ENCODE results near the gene C2CD4D. TPM values are rescaled to one million over a fixed set of nuclear protein-coding genes. Genes with fewer than 3 reads are reported as not detected.

C2CD4D gene
- total RNA-seq, 1 donor from 2014 or later: 1.2 TPM

GRCh38 chr1:151834239-151834638, 5.4 kb downstream of the C2CD4D start:
- DNase-seq (ENCODE audit: low spot score): no peak

DNA sequence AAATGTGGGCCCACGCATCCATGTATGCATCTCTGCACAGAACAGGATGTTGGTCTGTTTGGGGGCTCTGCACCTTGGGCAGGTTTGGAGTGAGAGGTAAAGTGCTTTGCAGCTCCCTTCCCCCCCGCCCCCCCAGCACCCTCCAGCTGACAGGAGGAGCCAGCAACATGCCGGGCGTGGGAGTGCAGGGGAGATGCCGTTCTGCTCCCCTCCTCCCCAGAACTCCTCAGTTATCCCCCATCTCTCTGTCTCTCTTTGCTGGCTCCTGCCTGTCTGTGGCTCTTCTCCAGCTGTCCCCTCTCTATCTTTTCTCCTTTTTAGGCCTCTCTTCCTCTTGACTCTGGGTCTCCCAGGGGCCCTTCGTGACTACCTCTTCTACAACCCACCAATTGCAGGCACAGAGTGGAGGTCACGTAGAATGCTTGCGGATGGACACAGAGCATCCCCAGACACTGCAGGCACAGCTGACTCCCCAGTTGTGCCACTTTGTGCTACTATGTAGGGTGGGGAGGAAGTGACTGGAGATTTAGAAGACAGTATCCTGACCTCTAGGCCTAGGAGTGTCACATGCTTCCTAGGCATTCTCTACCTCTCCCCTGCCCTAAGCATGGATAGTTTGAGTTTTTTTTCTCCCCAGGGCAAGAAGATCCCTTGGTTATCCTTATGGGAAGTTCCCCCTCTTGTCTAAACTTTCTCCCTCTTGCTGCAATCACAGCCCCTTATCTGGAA, 6.3 kb downstream of the C2CD4D start:
- no peak for DNase-seq (ENCODE audit: low spot score)

GRCh38 chr1:151832318-151832980, 7.2 kb downstream of the C2CD4D start:
- peak; percentile 90 for DNase-seq (ENCODE audit: low spot score)

DNA sequence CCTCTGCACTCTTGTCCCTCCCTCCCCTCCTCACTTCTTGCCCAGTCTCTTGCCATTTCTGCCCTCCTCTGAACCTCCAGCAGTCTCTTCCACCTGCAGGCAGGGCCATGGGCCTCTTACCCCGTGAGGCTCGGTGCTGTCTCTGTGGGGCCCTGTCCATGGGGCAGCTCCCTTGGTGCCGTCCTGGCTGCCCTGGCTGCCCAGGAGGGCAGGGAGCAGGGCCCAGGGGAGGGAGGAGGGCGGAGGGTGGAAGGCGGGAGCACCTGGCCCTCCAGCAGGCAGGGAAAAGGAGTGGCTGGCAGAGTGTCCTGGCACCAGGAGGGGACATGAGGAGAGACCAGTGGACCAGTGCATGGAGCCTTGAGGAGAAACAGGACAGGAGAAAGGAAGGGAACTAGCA, 8.0 kb downstream of the C2CD4D start, which contains the start of gene RORC:
Gene RORC (minus strand): TSS at position 198 of the 400 bp plus-strand sequence. CDS start 38 bp downstream, at position 160.
- peak; percentile 38 for DNase-seq (ENCODE audit: low spot score)

- no peak for DNase-seq (ENCODE audit: low spot score)
Measured at GRCh38 chr1:151831256-151831591, 8.4 kb downstream of the C2CD4D start.

- DNase-seq (ENCODE audit: low spot score): no peak
Measured at GRCh38 chr1:151830055-151830454, 9.6 kb downstream of the C2CD4D start.

DNA sequence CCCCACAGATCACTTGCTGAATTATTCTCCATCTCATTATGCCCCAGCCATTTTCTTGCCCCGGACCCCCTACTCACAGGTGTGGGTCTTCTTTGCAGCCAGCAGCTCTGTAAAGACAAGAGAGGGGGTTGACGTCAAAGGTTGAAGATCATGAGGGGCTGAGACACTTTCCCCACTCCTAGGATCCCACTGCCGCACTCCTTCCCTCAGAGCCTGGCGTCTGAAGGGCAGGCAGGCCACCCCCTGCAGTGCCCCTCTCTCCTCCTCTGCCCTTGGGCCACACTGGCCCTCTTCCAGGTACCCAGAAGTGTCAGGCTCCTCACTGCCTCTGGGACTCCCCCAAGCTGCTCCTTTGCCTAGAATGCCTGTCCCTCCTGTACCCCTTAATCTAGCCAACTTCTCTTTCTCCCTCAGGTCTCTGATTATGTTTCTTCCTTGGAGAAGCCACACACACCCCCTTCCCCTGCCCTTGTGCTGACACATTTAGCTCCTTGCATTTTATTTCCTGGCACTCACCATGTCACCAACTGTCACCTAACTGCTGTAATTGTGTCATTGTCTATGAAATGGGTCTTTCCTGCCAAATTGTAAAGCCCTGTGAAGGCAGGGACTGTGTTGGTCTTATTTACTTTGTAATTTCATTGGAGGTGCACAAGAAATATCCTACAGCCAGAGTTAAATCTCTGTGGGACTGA, 10.1 kb downstream of the C2CD4D start:
- no peak for DNase-seq (ENCODE audit: low spot score)

GRCh38 chr1:151828921-151829320, 10.7 kb downstream of the C2CD4D start:
- DNase-seq (ENCODE audit: low spot score): peak; percentile 63

DNA sequence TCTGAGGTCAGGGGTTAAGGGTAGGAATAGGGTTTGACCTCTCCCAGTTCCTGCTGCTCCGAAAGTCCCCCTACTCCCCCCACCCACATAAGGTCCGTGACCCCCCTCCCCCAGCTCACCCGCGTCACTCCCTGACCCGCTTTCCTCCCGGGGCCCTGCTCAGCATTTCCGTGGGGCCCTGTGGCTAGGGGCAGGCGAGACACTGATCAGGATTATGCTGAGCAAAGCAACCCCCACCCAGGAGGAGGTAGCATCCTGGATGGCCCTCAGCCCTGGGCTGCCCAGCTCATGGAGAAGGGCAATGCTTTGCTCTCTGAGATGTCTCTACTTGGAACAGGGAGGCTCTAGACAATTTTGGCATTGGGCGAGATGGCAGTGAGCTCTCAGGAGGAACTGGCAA, 11.8 kb downstream of the C2CD4D start:
- DNase-seq (ENCODE audit: low spot score): no peak

DNA sequence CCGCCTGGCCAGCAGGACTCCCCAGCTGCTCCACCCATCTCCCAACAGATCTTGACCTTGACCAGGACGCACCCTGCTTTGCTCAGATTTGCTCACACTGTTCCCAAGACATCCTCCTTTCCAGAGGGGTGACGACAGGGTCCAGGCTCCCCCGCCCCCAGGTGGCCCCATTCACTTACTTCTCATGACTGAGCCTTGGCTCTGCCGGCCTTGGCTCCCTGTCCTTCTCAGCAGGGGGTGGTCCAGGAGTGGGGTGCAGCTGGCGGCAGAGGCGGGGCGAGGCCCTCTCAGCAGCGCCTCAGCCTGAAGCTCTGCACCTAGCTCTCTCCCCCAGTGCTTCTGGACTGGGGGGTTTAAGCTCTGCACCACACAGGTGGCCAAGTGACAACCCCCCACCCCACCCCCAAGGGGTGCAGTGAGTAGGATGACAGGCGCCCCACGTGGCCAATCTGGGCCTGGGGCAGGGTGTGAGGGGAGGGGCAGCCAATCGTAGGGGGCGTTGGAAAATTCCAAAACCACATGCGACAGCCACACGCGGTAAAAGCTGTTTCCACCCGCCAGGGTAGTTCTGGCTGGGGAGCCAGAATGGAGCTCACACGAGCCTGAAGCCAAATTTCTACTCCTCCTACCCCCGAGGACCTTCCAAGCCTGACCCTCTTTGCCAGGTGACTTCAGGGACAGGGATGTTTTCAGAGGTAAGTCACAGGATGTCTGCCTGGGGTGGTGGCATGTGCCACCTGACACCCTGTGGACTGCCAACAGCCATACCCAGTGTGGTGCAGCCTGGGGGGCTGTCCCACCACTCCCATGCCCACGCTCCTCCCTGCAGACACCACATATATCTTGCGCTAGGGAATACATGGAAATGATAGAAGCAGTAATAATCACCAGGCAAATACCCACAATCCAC, 13.6 kb downstream of the C2CD4D start:
- DNase-seq (ENCODE audit: low spot score): no peak

GRCh38 chr1:151825204-151825603, 14.4 kb downstream of the C2CD4D start:
- DNase-seq (ENCODE audit: low spot score): no peak

DNA sequence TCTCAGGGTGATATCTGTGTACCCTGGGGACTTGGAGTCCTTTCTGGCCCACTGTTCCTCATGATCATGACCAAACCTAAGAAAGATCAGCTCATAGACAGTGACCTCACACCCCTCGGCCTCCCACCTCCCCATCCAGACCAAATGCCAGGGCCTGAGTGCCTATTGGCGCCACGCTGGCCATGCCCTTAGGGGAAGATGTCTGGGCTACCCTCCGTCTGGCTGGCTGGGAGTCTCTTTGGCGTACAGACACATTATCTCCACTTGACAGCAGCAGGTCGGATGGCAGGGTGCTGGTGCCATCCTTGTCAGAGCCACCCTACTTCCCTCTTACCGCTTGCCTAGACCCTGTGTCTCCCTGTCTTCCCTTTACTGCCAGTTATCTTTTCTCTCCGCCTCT, 16.4 kb downstream of the C2CD4D start:
- DNase-seq (ENCODE audit: low spot score): no peak

DNA sequence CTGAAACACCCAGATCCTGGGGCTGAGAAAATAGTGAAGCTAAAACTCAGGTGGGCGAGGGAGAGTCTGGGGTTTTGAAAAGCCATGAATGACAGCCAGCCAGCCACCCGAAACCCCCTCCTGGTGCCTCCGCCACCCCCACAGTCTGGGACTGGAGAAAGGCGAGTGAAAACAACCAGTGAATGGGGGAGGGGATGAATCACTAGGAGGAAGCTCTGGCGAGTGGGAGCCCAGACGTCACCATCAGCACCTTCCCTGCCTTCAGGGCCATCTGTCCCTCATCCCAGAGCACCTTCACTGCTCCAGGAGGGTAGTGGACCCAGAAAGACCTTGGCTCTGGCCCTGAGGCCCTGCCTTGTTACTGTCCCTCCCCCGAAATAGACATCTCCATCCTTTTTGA, 17.2 kb downstream of the C2CD4D start:
- DNase-seq (ENCODE audit: low spot score): no peak

GRCh38 chr1:151820940-151821339, 18.7 kb downstream of the C2CD4D start:
- peak; percentile 41 for DNase-seq (ENCODE audit: low spot score)

DNA sequence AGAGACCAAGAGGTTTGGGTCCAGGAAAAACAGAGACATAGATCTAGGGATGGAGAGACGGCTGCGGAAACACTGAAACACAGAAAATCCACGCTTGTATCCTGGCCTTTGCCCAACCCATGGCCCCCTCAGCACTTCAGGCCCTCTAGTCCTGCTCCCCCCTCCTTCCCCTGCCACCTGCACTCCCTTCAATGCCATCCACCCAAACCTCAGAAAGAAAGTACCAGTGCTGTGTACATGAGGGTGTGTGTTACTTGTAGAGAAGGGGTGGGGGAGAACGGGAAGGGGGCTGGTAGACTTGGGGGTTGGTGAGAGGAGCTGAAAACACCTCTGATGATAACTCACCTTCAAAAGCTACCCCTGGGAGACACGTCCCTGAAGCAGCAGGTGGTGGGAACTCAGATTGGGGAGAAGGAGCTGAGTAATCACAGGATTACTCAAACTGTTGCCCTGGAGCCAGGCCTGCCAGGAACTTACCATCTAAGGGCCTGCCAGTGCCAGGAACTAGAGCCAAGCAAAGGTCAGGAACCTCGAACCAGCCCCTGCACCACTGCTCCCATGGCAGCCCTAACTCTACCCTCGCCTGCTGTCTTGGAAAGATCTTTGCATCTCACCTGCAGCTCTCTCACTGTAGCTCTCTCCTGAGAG, 19.5 kb downstream of the C2CD4D start:
- DNase-seq (ENCODE audit: low spot score): no peak

GRCh38 chr1:151819227-151819835, 20.3 kb downstream of the C2CD4D start:
- no peak for DNase-seq (ENCODE audit: low spot score)

DNA sequence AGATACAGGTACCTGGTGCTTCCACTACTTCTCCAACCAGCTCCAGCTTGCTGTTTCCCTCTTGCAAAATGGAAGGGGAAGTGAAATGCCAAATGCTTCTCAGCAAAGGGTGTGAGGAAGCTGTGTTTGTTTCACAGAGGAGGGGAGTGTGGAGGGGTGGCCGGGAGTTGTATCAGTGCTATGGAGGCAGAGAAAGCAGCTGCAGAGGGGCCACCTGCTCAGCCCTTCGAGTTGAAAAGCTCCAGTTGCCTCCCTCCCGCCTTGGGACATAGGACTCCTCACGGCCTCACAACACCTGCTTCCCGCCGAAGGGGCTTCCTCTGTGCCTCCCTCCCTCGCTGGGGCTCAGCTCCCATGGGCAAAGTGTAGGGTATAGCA, 22.3 kb downstream of the C2CD4D start:
- no peak for DNase-seq (ENCODE audit: low spot score)

DNA sequence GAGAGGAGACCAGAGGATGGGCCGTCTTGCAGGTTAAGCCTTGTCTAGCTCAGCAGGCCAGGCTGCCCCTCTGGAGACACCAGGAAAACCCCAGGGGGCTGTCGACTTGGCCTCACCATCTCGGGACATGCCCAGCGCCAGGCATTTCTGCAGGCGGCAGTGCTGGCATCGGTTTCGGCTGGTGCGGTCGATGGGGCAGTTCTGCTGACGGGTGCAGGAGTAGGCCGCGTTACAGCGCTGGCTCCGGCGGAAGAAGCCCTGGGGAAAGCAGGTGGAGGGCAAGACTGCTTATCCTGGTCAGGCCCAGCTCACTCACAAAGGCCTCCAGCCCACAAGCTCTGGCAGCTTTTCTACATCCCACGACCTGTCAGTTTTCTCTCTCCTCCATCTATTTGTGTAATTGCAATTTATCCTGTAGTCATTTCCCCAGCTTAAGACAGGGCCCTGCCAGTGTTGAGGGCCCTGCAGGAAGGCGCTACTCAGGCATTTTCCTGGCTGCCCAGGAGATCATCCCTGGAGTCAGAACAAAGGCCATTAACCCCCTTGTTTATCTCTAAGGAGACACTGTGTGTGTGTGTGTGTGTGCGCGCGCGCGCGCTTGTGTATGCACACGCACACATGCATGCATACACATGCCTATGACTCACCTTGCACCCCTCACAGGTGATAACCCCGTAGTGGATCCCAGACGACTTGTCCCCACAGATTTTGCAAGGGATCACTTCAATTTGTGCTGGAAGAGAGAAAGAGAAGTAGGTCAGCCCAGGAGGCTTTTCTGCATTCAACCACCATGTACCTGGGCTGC, 22.9 kb downstream of the C2CD4D start:
- DNase-seq (ENCODE audit: low spot score): no peak

GRCh38 chr1:151815716-151816327, 23.8 kb downstream of the C2CD4D start:
- DNase-seq (ENCODE audit: low spot score): peak; percentile 26
